ENCODE measurements around the gene LIAS.

DNA sequence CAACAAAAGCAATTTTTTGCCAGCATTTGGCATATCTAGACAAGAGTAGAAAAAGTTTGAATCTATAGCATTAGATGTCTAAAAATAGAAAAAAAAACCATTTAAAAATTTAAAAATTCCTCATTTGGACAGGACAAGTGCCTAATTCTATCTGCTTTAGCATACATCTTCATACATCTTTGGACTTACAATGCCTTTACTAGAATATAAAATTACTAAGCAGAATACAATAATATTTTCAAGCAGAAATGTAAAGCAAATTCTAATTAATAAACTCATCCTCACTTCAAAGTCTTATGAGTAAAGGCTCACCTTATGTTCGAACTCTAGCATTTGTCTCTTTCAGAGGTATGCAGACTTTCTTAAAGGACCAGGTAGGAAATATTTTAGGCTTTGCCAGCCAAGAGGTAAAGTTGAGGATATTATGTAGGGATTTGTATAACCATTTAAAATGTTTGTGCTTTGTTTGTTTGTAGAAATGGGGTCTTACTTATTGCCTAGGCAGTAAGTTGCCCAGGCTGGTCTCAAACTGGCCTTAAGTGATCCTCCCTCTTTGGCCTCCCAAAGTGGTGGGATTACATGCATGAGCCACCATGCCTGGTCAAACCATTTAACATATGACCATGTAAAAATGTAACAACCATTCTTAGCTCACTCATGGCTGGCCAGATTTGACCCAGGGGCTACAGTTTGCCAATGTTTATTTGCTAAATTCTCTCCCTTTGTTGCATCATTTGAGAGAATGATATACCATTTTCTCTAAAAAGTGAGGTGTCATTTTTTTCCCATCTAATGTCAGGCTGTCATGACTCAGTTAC, 39.3 kb downstream of the LIAS start:
- TF ChIP-seq, protein P1, sequence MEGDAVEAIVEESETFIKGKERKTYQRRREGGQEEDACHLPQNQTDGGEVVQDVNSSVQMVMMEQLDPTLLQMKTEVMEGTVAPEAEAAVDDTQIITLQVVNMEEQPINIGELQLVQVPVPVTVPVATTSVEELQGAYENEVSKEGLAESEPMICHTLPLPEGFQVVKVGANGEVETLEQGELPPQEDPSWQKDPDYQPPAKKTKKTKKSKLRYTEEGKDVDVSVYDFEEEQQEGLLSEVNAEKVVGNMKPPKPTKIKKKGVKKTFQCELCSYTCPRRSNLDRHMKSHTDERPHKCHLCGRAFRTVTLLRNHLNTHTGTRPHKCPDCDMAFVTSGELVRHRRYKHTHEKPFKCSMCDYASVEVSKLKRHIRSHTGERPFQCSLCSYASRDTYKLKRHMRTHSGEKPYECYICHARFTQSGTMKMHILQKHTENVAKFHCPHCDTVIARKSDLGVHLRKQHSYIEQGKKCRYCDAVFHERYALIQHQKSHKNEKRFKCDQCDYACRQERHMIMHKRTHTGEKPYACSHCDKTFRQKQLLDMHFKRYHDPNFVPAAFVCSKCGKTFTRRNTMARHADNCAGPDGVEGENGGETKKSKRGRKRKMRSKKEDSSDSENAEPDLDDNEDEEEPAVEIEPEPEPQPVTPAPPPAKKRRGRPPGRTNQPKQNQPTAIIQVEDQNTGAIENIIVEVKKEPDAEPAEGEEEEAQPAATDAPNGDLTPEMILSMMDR (optimal IDR thresholded peaks at IDR 0.05 in 1 of 3, IDR thresholded peaks at IDR 0.05 in 1 of 3, conservative IDR thresholded peaks at IDR 0.05 in 1 of 3; ENCODE audit: extremely low read depth in 1 of 3, insufficient read depth in 2 of 3, low read length in 3 of 3), result no peak
- no peak for TF ChIP-seq EZH2 (IDR thresholded peaks at IDR 0.05; ENCODE audit: low read length)
